Neural cell (in vitro differentiated cells): ENCODE data around the gene MYH7B. TPM values are rescaled to one million over a fixed set of nuclear protein-coding genes. Genes with fewer than 3 reads are reported as not detected.

Experiments used
- H2AFZ ChIP-seq: fragments of 200-600, 300-800 bp; sonication (generic), shearing (Covaris generic); 2 replicates; pipeline ENCODE4 v1.6.0; 2014; ENCODE audit warnings: low read depth, mild to moderate bottlenecking, antibody characterized with exemption, low read length, moderate library complexity
- H3F3A ChIP-seq: fragments of 200-600 bp; shearing (Covaris generic); 2 replicates; pipeline ENCODE4 v1.6.1; 2016; ENCODE audit warnings: mild to moderate bottlenecking, moderate library complexity, mixed read lengths, antibody characterized with exemption, low read length; ENCODE audit not compliant: insufficient read depth, poor library complexity, severe bottlenecking
- H3K27ac ChIP-seq: fragments of 200-600, 300-800 bp; sonication (generic), shearing (Covaris generic); 2 replicates; pipeline ENCODE4 v1.5.1; 2014; ENCODE audit warnings: mild to moderate bottlenecking, low read length, moderate library complexity
- H3K27me3 ChIP-seq: fragments of 300-800, 200-600 bp; sonication (generic), shearing (Covaris generic); 2 replicates; pipeline ENCODE4 v1.6.0; 2014; ENCODE audit warnings: mild to moderate bottlenecking, low read depth, low read length, moderate library complexity; ENCODE audit not compliant: insufficient read depth
- H3K36me3 ChIP-seq: fragments of 300-800, 200-600 bp; sonication (generic), shearing (Covaris generic); 2 replicates; pipeline ENCODE4 v1.5.1; 2014; ENCODE audit warnings: mild to moderate bottlenecking, antibody characterized with exemption, low read length, moderate library complexity; ENCODE audit not compliant: insufficient read depth
- H3K4me2 ChIP-seq: fragments of 300-800, 200-600 bp; sonication (generic), shearing (Covaris generic); 2 replicates; pipeline ENCODE4 v1.6.0; 2014; ENCODE audit warnings: mild to moderate bottlenecking, low read length
- H3K4me3 ChIP-seq: fragments of 300-800, 200-600 bp; sonication (generic), shearing (Covaris generic); 2 replicates; pipeline ENCODE4 v1.5.1; 2014; ENCODE audit warnings: mild to moderate bottlenecking, low read length, moderate library complexity
- H3K79me2 ChIP-seq: fragments of 200-600 bp; shearing (Covaris generic); replicated peaks from 2 replicates; pipeline ENCODE4 v1.6.0; 2014; ENCODE audit warnings: mild to moderate bottlenecking, low read length, moderate library complexity; ENCODE audit not compliant: insufficient read depth
- H3K9ac ChIP-seq: fragments of 300-800, 200-600 bp; sonication (generic), shearing (Covaris generic); 2 replicates; pipeline ENCODE4 v1.6.1; 2016; ENCODE audit warnings: mild to moderate bottlenecking, low read length, mixed read lengths
- H3K9me2 ChIP-seq: fragments of 200-600 bp; shearing (Covaris generic); 2 replicates; pipeline ENCODE4 v1.6.1; 2016; ENCODE audit warnings: mild to moderate bottlenecking, low read length, mixed read lengths; ENCODE audit not compliant: insufficient read depth
- H3K9me3 ChIP-seq: fragments of 200-600, 300-800 bp; sonication (generic), shearing (Covaris generic); 2 replicates; pipeline ENCODE4 v1.6.1; 2016; ENCODE audit warnings: mild to moderate bottlenecking, mixed run types, low read length, moderate library complexity, mixed read lengths
- H4K20me1 ChIP-seq: fragments of 200-600 bp; shearing (Covaris generic); 2 replicates; pipeline ENCODE4 v1.6.1; 2016; ENCODE audit warnings: mild to moderate bottlenecking, mixed run types; ENCODE audit not compliant: insufficient read depth
- CTCF ChIP-seq: fragments of 450-650 bp; IDR thresholded peaks from 2 replicates; pipeline ENCODE4 v1.5.1; 2014; ENCODE audit warnings: antibody characterized with exemption, mild to moderate bottlenecking, moderate library complexity; ENCODE audit not compliant: poor library complexity, severe bottlenecking
- EP300 ChIP-seq: fragments of 450-650 bp; conservative IDR thresholded peaks from 2 replicates; pipeline ENCODE4 v1.6.1; 2014; ENCODE audit warnings: antibody characterized with exemption, mild to moderate bottlenecking, moderate library complexity; ENCODE audit not compliant: poor library complexity, severe bottlenecking
- EZH2 ChIP-seq: fragments of 200-600, 300-800 bp; shearing (Covaris generic), sonication (generic); IDR thresholded peaks from 2 replicates; pipeline ENCODE4 v1.6.1; 2014; ENCODE audit warnings: antibody characterized with exemption, low read length, borderline replicate concordance, mild to moderate bottlenecking; ENCODE audit not compliant: insufficient read depth, poor library complexity, severe bottlenecking
- MXI1 ChIP-seq: fragments of 450-650 bp; conservative IDR thresholded peaks from 2 replicates; pipeline ENCODE4 v1.6.1; 2014; ENCODE audit warnings: antibody characterized with exemption, mild to moderate bottlenecking; ENCODE audit not compliant: poor library complexity, severe bottlenecking
- POLR2AphosphoS5 ChIP-seq: IDR thresholded peaks from 2 replicates; pipeline ENCODE4 v1.6.1; 2012
- RAD21 ChIP-seq: fragments of 450-650 bp; conservative IDR thresholded peaks from 2 replicates; pipeline ENCODE4 v1.6.1; 2014; ENCODE audit warnings: antibody characterized with exemption, mild to moderate bottlenecking, moderate library complexity
- REST ChIP-seq: IDR thresholded peaks from 2 replicates; pipeline ENCODE4 v1.6.1; 2012; ENCODE audit warnings: borderline replicate concordance
- SMC3 ChIP-seq: fragments of 450-650 bp; conservative IDR thresholded peaks from 2 replicates; pipeline ENCODE4 v1.6.1; 2014; ENCODE audit warnings: antibody characterized with exemption, mild to moderate bottlenecking, moderate library complexity; ENCODE audit not compliant: poor library complexity
- TAF1 ChIP-seq: IDR thresholded peaks from 2 replicates; pipeline ENCODE4 v1.6.1; 2012; ENCODE audit warnings: low read depth
- polyA plus RNA-seq: library from polyadenylated mRNA; depleted of rRNA; stranded (reverse); fragments of >200 nt; gene quantifications from 2 replicates; pipeline ENCODE4 v1.2.3, GENCODE V29; 2014

Gene MYH7B
- polyA plus RNA-seq, 1 donor from 2014 or later: not detected

GRCh38 chr20:34943808-34944567 is 11.7 kb upstream of the MYH7B start:
- no peaks in the 10 kb centered on the region for H3K9me2 ChIP-seq
- H3K79me2 ChIP-seq: no peaks in the 10 kb centered on the region
- H3K27ac ChIP-seq: no peak overlapping the region
- no peaks in the 10 kb centered on the region for H3K27me3 ChIP-seq
- TF ChIP-seq EP300 (no peak), SMC3 (no peak), EZH2 (no peak), POLR2AphosphoS5 (no peak), TAF1 (no peak), MXI1 (no peak), CTCF (no peak), REST (no peak), RAD21 (no peak)
- no peak overlapping the region for H3K4me3 ChIP-seq
- H3K9me3 ChIP-seq: no peaks in the 10 kb centered on the region
- H3K4me2 ChIP-seq: no peak overlapping the region
- H3F3A ChIP-seq: no peaks in the 10 kb centered on the region
- no peak overlapping the region for H2AFZ ChIP-seq
- H4K20me1 ChIP-seq: no peaks in the 10 kb centered on the region
- peaks cover 5% of the 10 kb centered on the region for H3K36me3 ChIP-seq
- no peak overlapping the region for H3K9ac ChIP-seq

DNA sequence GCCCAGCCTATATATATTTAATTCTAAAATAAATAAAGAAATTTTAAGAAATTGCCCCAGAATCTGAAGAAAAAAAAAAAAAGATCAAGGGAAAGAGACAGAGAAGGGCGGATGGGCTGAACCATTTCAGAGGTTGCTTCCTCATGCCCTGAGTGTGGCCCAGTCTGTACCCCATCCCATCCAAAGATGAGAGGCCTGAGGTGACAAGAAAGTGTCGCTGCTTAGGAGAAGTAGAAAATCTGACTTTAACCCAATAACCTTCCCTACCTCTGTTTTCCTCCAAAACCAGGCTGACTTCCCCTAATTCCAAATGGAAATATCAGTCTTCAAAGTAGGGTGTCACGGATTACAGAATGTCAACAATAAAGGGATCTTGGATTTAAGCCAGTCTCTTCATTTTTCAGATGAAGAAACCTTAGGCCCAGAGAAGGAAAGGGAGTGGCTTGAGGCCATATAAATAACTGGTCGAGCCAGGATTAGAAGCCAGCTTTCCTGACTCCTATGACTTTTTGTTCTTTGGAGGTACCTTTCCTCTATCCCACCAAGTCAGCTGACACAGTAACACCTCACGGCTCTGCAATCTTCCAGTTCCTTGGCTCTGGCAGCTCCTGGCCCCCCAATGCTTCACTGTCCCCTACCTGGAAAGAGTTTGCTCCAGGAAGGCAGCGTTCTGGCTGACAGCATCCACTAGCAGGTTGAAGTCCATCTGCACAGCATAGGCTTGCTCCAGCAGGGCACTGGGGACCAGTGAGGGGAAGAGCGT is 10.2 kb upstream of the MYH7B start:
- TF ChIP-seq REST: no peak
- H4K20me1 ChIP-seq: no peaks in the 10 kb centered on the region
- H3K79me2 ChIP-seq: no peaks in the 10 kb centered on the region
- no peaks in the 10 kb centered on the region for H3K9me3 ChIP-seq
- H3F3A ChIP-seq: no peaks in the 10 kb centered on the region
- H3K9me2 ChIP-seq: no peaks in the 10 kb centered on the region
- no peak overlapping the region for H3K9ac ChIP-seq
- H3K27ac ChIP-seq: no peak overlapping the region
- no peaks in the 10 kb centered on the region for H3K27me3 ChIP-seq
- peaks cover 5% of the 10 kb centered on the region for H3K36me3 ChIP-seq
- H2AFZ ChIP-seq: no peak overlapping the region
- H3K4me3 ChIP-seq: no peak overlapping the region
- H3K4me2 ChIP-seq: no peak overlapping the region
